ENCODE results near the gene BCAS1.

The BCAS1 gene

DNA sequence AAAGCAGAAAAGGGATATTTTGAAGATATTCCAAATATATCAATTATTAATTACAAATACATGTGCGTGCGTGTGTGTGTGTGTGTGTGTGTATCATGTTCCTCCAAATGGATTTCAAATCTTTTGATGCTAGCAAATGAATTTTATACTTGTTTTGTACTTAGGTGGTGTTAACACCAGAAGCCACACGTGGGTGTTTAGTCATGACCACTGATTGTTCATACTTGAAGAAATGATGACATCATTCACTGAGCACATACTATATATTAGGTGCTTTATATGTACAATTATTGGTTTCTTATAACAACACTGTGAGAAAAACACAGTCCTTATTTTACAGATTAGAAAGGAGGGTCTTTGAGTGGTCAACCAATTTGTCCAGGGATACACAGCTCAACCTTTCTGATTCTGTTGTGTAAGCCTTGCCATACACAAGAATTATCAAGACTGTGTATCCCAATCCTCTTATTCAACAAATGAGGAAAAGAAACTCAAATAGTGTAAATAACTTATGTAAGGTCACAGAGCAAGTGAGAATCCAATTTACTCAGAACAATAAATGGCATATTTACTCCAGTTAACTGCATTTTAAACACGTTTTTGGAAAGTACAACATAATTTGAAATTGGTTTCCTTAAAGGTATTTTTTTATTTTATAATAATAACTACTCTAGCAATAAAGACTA lies 88.5 kb downstream of the BCAS1 start:
- H3K4me3 ChIP-seq (ENCODE audit: low read length), result no peak overlapping the region
- TF ChIP-seq, protein P1, sequence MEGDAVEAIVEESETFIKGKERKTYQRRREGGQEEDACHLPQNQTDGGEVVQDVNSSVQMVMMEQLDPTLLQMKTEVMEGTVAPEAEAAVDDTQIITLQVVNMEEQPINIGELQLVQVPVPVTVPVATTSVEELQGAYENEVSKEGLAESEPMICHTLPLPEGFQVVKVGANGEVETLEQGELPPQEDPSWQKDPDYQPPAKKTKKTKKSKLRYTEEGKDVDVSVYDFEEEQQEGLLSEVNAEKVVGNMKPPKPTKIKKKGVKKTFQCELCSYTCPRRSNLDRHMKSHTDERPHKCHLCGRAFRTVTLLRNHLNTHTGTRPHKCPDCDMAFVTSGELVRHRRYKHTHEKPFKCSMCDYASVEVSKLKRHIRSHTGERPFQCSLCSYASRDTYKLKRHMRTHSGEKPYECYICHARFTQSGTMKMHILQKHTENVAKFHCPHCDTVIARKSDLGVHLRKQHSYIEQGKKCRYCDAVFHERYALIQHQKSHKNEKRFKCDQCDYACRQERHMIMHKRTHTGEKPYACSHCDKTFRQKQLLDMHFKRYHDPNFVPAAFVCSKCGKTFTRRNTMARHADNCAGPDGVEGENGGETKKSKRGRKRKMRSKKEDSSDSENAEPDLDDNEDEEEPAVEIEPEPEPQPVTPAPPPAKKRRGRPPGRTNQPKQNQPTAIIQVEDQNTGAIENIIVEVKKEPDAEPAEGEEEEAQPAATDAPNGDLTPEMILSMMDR (IDR thresholded peaks at IDR 0.05; ENCODE audit: insufficient read depth, low read depth, low read length, missing control alignments), result no peak
- DNase-seq (ENCODE audit: low read depth), result peak; percentile 54

DNA sequence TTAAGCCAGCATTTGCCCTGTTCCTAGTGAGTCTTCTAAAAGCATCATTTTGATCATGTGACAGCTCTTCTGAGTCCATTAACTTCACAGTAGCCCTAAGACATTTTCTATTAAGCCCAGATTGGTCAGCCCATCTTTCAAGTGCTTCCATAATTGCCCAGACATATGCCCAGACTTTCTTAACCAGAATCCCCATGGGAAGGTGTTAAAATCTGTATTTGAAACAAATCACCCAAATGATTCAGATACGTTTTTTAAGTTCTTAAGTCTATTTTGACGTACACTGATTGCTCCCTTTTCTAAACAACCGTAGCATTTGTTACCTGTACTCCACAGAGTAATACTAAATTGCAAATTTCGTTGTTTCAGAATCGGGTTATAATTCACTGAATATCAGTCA lies 89.3 kb downstream of the BCAS1 start:
- H3K4me3 ChIP-seq (ENCODE audit: low read length), result no peak overlapping the region
- TF ChIP-seq, protein P1 (IDR thresholded peaks at IDR 0.05; ENCODE audit: insufficient read depth, low read depth, low read length, missing control alignments), result no peak
- DNase-seq (ENCODE audit: low read depth), result no peak

- DNase-seq (ENCODE audit: low read depth), result no peak
- no peak overlapping the region for H3K4me3 ChIP-seq (ENCODE audit: low read length)
- TF ChIP-seq, protein P1 (IDR thresholded peaks at IDR 0.05; ENCODE audit: insufficient read depth, low read depth, low read length, missing control alignments), result no peak
Measured at GRCh38 chr20:53980031-53980465, 90.3 kb downstream of the BCAS1 start.

DNA sequence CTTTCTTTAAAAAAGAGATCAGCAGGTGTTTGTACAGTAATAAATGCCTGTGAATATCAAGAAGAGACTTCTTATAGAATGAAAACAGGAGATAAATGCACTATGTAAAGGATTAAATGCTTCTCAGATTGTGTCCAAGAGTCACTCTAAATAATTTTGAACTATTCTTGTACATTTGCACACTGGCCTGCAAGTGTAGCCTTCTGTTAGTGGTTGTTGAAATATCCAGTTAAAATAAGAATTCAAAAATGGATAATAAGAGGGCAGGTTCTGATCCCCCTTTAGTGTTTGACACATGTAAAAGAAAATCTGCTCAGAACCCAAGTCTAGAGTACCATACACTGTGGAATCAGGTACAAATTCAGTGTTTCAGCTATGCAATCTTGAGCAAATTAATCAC lies 91.9 kb downstream of the BCAS1 start:
- H3K4me3 ChIP-seq (ENCODE audit: low read length), result no peak overlapping the region
- TF ChIP-seq, protein P1 (IDR thresholded peaks at IDR 0.05; ENCODE audit: insufficient read depth, low read depth, low read length, missing control alignments), result no peak

DNA sequence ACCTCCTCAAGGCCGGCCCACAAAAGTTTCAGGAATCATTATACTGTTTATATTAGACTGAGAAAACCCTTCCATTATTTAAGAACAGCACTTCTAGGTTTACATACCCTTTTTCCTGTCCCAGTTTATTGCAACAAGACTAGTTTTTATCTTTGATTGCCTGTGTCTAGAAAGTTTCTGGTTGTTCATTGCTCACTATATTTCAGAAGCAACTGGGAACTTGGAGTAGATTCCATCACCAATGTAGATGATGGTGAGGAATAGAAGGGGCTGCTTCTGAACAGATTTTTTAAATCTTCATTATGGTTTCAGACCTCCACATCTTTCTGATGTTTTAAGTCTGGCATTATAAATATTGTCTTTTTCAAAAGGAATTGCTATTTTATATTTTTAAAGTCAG lies 93.0 kb downstream of the BCAS1 start:
- DNase-seq (ENCODE audit: low read depth), result no peak
- TF ChIP-seq, protein P1 (IDR thresholded peaks at IDR 0.05; ENCODE audit: insufficient read depth, low read depth, low read length, missing control alignments), result no peak
- H3K4me3 ChIP-seq (ENCODE audit: low read length), result no peak overlapping the region

More for the DNA sequence above, 91.9 kb downstream of the BCAS1 start:
- no peak for DNase-seq (ENCODE audit: low read depth)

GRCh38 chr20:53975761-53976160 lies 94.6 kb downstream of the BCAS1 start:
- TF ChIP-seq, protein P1 (IDR thresholded peaks at IDR 0.05; ENCODE audit: insufficient read depth, low read depth, low read length, missing control alignments), result no peak
- DNase-seq (ENCODE audit: low read depth), result no peak
- no peak overlapping the region for H3K4me3 ChIP-seq (ENCODE audit: low read length)
